Nephron progenitor cell (in vitro differentiated cells): ENCODE data around the gene TRPC6.

Experiments
- DNase-seq: peaks from one replicate; pipeline ENCODE4 v3.0.0; 2021
- H3K27ac Mint-ChIP-seq: 2 replicates; pipeline ENCODE4 v1.8.0; 2021; ENCODE audit warnings: mild to moderate bottlenecking, moderate library complexity, mixed read lengths
- H3K27me3 Mint-ChIP-seq: 2 replicates; pipeline ENCODE4 v1.8.0; 2021; ENCODE audit warnings: mild to moderate bottlenecking, low read depth, mixed read lengths; ENCODE audit not compliant: poor library complexity
- H3K36me3 Mint-ChIP-seq: 2 replicates; pipeline ENCODE4 v1.8.0; 2021; ENCODE audit warnings: low read depth, mixed read lengths
- H3K4me1 Mint-ChIP-seq: 2 replicates; pipeline ENCODE4 v1.8.0; 2021; ENCODE audit warnings: mixed read lengths
- H3K4me3 Mint-ChIP-seq: 2 replicates; pipeline ENCODE4 v1.8.0; 2021; ENCODE audit warnings: mild to moderate bottlenecking, moderate library complexity, mixed read lengths
- H3K9me3 Mint-ChIP-seq: 2 replicates; pipeline ENCODE4 v1.8.0; 2021; ENCODE audit warnings: mild to moderate bottlenecking, moderate library complexity, mixed read lengths
- TF ChIP-seq, protein P1 (sequence below): fragments of 200-600 bp; sonication (generic); IDR thresholded peaks from 2 replicates; pipeline ENCODE4 v1.5.0; 2021; ENCODE audit warnings: antibody characterized with exemption

TRPC6 gene

DNA sequence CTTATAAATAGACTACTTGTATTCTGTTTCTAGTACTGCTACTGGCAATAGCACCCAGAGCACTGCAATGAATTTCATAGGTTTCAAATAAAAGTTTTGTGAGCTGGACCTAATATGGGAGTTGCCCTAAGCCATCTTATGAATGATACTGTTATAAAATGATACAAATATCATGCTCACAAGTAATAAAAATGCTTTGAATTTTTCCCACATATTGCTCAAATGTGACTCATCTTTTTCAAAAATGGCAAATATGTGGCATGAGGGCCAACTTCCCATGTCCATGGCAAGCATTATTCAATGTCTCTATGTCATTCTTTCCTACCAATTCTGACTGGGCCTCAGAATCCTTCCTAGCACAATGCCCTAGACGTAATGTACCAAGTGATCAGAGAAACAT, 137.6 kb downstream of the TRPC6 start:
- no peak overlapping the region for H3K27ac Mint-ChIP-seq
- TF ChIP-seq, protein P1, sequence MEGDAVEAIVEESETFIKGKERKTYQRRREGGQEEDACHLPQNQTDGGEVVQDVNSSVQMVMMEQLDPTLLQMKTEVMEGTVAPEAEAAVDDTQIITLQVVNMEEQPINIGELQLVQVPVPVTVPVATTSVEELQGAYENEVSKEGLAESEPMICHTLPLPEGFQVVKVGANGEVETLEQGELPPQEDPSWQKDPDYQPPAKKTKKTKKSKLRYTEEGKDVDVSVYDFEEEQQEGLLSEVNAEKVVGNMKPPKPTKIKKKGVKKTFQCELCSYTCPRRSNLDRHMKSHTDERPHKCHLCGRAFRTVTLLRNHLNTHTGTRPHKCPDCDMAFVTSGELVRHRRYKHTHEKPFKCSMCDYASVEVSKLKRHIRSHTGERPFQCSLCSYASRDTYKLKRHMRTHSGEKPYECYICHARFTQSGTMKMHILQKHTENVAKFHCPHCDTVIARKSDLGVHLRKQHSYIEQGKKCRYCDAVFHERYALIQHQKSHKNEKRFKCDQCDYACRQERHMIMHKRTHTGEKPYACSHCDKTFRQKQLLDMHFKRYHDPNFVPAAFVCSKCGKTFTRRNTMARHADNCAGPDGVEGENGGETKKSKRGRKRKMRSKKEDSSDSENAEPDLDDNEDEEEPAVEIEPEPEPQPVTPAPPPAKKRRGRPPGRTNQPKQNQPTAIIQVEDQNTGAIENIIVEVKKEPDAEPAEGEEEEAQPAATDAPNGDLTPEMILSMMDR: no peak
- no peaks in the 10 kb centered on the region for H3K36me3 Mint-ChIP-seq
- H3K4me1 Mint-ChIP-seq: no peaks in the 10 kb centered on the region
- no peaks in the 10 kb centered on the region for H3K9me3 Mint-ChIP-seq
- DNase-seq: no peak
- H3K27me3 Mint-ChIP-seq: peaks cover 6% of the 10 kb centered on the region
- H3K4me3 Mint-ChIP-seq: no peak overlapping the region

DNA sequence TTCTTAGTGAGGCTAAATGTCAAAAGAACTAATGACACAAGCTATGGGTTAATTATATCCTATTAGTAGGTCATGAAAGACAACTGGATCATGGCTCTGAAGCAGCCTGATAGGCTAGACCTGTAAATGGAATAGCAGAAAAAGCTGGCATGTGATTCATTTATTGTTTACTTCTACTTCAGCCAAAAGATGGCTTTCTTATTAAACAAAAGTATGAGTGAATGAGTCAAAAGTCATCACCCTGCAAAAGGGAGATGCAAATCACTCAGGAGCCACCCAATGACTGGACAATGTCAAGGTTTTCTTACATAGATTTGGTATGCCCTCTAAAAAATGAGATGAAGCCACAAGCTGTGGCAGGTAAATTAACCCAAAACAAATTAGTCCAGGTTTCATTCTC, 138.0 kb downstream of the TRPC6 start:
- Mint-ChIP-seq H3K9me3 (no peaks in the 10 kb centered on the region), H3K36me3 (no peaks in the 10 kb centered on the region), H3K4me3 (no peak overlapping the region), H3K4me1 (no peaks in the 10 kb centered on the region), H3K27me3 (peaks cover 6% of the 10 kb centered on the region), H3K27ac (no peak overlapping the region)
- TF ChIP-seq, protein P1: no peak
- no peak for DNase-seq

DNA sequence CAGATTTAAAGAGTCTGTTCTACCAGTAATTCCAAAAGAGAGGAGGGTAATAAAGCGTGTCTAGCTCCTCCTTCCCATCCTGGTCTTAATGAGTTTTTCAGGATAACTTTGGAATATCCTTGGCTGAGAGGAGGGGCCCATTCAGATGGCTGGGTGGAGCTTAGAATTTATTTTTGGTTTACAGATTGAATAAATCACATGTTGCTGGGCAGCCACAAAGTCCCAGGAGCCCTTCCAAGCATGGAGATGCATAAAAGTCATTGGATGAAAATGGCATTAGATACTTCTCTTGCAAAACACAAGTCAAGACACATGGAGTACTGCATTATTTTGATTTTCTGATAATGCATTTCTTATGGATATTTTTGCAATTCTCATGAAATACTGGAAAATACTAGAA, 139.0 kb downstream of the TRPC6 start:
- Mint-ChIP-seq H3K4me1 (no peaks in the 10 kb centered on the region), H3K27ac (no peak overlapping the region), H3K9me3 (no peaks in the 10 kb centered on the region), H3K36me3 (no peaks in the 10 kb centered on the region), H3K27me3 (peaks cover 6% of the 10 kb centered on the region), H3K4me3 (no peak overlapping the region)
- TF ChIP-seq, protein P1: no peak
- DNase-seq: no peak

DNA sequence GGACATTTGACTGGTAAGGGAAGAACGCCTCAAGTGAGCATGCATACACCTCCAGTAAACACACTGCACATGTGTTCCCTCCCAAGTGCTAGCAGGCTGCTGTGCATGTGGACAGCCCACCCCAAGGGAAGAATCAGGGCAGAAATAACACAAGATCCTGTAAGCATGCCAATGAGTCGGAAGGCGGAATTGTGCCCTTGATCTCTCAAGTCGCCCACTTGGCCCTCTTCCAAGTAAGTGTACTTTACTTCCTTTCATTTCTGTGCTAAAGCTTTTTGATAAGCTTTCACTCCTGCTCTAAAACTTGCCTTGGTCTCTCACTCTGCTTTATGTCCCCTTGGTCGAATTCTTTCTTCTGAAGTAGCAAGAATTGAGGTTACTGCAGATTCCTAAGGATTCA, 139.6 kb downstream of the TRPC6 start:
- Mint-ChIP-seq H3K27ac (no peak overlapping the region), H3K4me1 (no peaks in the 10 kb centered on the region), H3K9me3 (no peaks in the 10 kb centered on the region), H3K4me3 (no peak overlapping the region), H3K27me3 (peaks cover 6% of the 10 kb centered on the region), H3K36me3 (no peaks in the 10 kb centered on the region)
- no peak for DNase-seq
- TF ChIP-seq, protein P1: no peak

DNA sequence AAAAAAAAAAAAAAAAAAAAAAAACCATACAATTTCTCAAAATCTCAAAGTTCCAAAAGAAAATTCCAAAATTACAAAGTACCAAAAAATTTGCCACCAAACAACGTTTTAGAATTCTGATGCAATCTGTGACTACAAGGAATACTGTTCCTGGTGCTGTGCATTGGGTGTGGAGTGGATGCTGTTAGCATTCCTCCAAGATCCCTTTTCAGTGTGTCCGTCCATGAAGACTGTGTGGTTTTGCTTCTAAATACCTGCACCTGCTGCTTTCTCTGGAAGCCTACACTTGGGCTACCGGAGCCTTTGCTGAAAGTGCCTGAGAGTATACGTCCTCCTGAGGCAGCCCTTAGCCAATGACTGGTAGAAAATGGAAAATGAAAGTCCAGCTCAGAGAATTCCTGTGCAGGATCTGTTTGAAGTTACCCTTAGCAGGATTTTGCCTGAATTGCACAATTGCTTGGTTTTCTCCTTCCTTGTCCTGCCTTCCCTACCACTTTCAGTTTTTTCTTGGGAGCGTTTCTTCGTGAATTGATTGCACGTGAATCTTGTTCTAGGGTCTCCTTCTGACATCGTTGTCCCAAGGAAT, 140.8 kb downstream of the TRPC6 start:
- H3K27me3 Mint-ChIP-seq: peaks cover 6% of the 10 kb centered on the region

DNA sequence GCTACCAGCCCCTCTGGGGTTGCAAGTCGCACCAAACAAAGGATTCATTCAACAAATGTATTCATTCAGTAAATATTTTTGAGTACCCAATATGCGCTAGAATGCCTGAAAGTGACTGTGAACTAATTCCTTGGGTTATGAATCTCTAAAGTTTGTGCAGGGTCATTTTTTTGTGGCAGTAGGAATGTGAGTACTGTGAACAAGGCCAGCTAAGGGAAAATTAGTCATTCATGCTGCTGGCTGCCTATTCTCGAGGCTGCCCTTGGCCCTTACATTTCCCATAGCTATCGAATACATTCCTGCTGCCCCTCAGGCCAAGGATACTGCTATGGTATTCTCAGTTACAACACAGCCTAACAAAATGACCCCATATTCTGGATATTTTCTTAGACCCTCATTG, 141.6 kb downstream of the TRPC6 start:
- Mint-ChIP-seq H3K27me3 (peaks cover 6% of the 10 kb centered on the region), H3K36me3 (no peaks in the 10 kb centered on the region), H3K4me1 (no peaks in the 10 kb centered on the region), H3K27ac (no peak overlapping the region), H3K9me3 (no peaks in the 10 kb centered on the region), H3K4me3 (no peak overlapping the region)
- no peak for DNase-seq
- TF ChIP-seq, protein P1: no peak

More for the DNA sequence above, 140.8 kb downstream of the TRPC6 start:
- Mint-ChIP-seq H3K36me3 (no peaks in the 10 kb centered on the region), H3K4me1 (no peaks in the 10 kb centered on the region), H3K4me3 (no peak overlapping the region), H3K9me3 (no peaks in the 10 kb centered on the region), H3K27ac (no peak overlapping the region)
- TF ChIP-seq, protein P1: no peak
- DNase-seq: no peak
